ENCODE measurements around the gene RMI1.

- TF ChIP-seq CTCF (IDR thresholded peaks at IDR 0.05; ENCODE audit: poor library complexity) (no peak), EZH2 (IDR thresholded peaks at IDR 0.05; ENCODE audit: borderline replicate concordance) (no peak), EZH2phosphoT487 (IDR thresholded peaks at IDR 0.05; ENCODE audit: low read depth, severe bottlenecking, unreplicated experiment) (no peak)
These were observed 14.4 kb upstream of the RMI1 start for GRCh38 chr9:83966209-83966582.
